Urinary bladder (tissue), 4 donors: ENCODE data around the gene DPPA3. TPM values are rescaled to one million over a fixed set of nuclear protein-coding genes. Genes with fewer than 3 reads are reported as not detected.
"Not testable (repeated sequence)": the region's sequence is repeated elsewhere in the genome, so short reads cannot be mapped to it uniquely, and the experiment has no call there.

Source experiments
- DNase-seq: peaks from one replicate; pipeline ENCODE4 v3.0.0-alpha.2; 2015; ENCODE audit errors: extremely low spot score
- H3K27ac ChIP-seq: one replicate; pipeline ENCODE4 v1.5.1; 2013; ENCODE audit warnings: low read depth, mild to moderate bottlenecking, moderate library complexity
- H3K36me3 ChIP-seq: one replicate; pipeline ENCODE4 v1.6.1; 2013; ENCODE audit warnings: mild to moderate bottlenecking, moderate library complexity; ENCODE audit not compliant: insufficient read depth
- H3K4me1 ChIP-seq: one replicate; pipeline ENCODE4 v1.6.1; 2013; ENCODE audit warnings: mild to moderate bottlenecking, moderate library complexity; ENCODE audit not compliant: insufficient read depth
- H3K4me3 ChIP-seq: one replicate; pipeline ENCODE4 v1.5.1; 2013; ENCODE audit warnings: low read depth, low read length
- WGBS: extraction: QIAGEN DNeasy Blood & Tissue Kit; methylation state at CpG from one replicate; pipeline ENCODE4 v1.1.7; 2013; 5-methylcytosine and 5-hydroxymethylcytosine counted together
- polyA plus RNA-seq: library from polyadenylated mRNA; stranded (reverse); fragments of 200-250 nt; gene quantifications from one replicate; pipeline ENCODE4 v1.2.3, GENCODE V29; 2013
- total RNA-seq: library from RNA; depleted of rRNA; stranded (reverse); fragments of >200 nt; gene quantifications from one replicate; pipeline ENCODE4 v1.2.3, GENCODE V29; 2014
- donor health status: healthy with polysubstance abuse.
- donor health status: healthy.

Gene DPPA3
- not detected for total RNA-seq
- not detected for polyA plus RNA-seq

DNA sequence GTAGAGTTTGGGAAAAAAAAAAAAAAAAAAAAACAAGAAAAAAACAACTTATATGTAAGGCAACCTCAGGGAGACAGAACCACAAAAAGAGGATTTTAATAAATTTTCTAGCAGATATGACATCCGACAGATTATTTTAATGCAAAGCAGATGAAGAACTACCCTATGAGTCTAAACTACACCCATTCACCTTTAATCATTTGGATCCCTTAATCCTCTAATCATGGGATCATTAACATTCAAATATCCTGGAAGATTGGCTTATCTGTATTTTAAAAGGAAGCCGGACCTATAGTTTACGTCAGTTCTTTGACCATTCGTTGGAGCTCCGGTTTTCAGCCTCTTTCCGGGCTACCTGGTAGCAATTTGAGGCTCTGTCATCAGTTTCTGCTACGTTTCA lies at the start of gene DPPA3:
DPPA3 (plus strand) TSS at position 301 of the 400 bp plus-strand sequence. CDS start 138 bp downstream, outside the sequence.
- H3K4me1 ChIP-seq, result no peaks in the 10 kb centered on the region
- no peak for DNase-seq
- WGBS, result 28% methylated on average over 7 of the region's 7 CpGs
- H3K27ac ChIP-seq, result no peak within 1 kb of the TSS
- no peaks in the 10 kb centered on the region for H3K36me3 ChIP-seq
- H3K4me3 ChIP-seq, result no peak within 1 kb of the TSS

DNA sequence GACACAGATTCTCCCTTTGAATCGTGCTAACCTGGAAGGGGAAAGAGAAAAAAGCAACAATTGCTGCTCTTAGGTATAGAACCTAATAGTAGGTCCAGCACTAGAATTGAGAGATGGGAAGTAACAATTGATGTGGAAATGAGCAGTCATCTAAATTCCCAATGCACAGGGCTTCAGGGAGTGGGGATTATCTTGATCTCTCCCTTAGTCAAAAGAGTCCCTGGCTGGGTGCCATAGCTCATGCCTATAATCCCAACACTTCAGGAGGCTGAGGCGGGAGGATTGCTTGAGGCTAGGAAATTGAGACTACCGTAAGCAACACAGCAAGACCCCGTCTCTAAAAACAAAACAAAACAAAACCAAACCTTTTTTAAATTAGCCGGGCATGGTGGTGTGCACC lies 49.5 kb upstream of the DPPA3 start:
- Histone ChIP-seq H3K27ac (no peak overlapping the region), H3K4me3 (no peak overlapping the region), H3K36me3 (no peaks in the 10 kb centered on the region), H3K4me1 (no peaks in the 10 kb centered on the region)
- WGBS, result 81% methylated on average over 5 of the region's 5 CpGs
- no peak for DNase-seq

DNA sequence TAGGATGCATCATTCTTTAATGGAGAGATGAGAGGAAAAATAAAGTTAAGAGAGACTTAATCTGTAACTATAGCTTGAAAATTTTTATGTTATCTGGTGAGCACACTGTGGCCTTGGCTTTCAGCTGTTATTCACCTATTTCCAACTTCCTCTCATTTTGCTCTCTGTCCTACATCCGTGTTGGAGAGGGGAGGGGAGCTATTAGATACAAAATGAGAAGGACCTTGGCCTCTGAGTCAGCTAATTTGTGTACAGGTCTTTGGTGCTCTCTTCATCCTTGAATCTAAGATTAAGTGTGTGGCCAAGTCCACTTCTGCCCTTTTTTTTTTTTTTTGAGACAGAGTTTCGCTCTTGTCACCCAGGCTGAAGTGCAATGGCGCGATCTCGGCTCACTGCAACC lies 44.6 kb upstream of the DPPA3 start:
- Histone ChIP-seq H3K27ac (no peak overlapping the region), H3K36me3 (no peaks in the 10 kb centered on the region), H3K4me1 (no peaks in the 10 kb centered on the region), H3K4me3 (no peak overlapping the region)
- no peak for DNase-seq
- 91% methylated on average over 5 of the region's 5 CpGs for WGBS

DNA sequence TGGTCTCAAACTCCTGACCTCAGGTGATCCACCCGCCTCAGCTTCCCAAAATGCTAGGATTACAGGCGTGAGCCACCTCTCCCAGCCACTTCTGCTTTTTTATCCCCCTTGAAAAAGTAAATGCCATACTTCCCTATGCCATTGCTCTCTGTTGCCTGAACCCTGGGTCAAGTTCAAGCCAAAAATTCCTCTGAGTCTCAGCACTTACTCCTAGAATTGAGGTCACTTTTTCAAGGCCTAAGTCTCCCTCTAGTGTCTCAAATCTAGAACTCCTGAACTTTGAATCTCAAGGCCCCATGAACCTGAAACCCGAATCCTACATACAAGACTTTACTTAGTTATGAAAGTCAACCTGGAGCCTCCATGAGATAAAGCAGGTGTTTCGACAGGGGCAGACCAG lies 44.1 kb upstream of the DPPA3 start:
- Histone ChIP-seq H3K4me1 (no peaks in the 10 kb centered on the region), H3K36me3 (no peaks in the 10 kb centered on the region), H3K4me3 (no peak overlapping the region), H3K27ac (no peak overlapping the region)
- 69% methylated on average over 4 of the region's 4 CpGs for WGBS
- DNase-seq, result no peak

DNA sequence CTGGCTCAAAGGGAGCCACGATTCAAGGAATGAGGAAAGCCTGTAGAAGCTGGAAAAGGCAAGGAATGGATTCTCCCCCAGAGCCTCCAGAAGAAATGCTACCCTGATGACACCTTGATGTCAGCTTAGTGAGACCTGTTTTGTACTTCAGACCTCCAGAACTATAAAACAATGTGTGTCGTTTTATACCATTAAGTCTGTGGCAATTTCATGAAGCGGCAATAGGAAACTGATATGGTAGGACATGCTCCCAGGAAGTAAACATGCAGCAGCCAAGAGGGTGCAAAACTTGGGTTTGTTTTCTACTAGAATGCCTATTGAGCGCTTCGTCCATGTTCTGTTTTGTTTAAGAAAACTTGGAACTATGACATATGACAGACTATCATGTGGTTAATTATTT lies 43.1 kb upstream of the DPPA3 start:
- H3K36me3 ChIP-seq, result no peaks in the 10 kb centered on the region
- no peak overlapping the region for H3K4me3 ChIP-seq
- H3K4me1 ChIP-seq, result no peaks in the 10 kb centered on the region
- DNase-seq, result no peak
- WGBS, result 75% methylated on average over 5 of the region's 5 CpGs
- no peak overlapping the region for H3K27ac ChIP-seq

DNA sequence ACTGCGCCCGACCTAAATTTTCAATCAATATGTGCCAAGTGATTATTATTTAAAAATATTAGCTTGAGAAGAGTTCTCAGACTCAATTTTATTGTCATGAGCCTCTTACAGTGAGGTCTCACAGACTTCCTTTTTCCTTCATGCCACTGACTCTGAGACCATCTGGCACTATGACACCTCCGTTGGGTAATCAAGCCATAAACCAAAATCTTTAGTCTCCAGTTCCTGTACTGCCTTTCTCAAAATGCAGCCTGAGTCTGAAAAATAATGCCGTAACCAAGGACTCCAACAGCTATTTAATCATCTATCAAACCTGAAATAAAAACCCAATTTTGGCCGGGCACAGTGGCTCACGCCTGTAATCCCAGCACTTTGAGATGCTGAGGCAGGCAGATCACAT lies 35.8 kb upstream of the DPPA3 start:
- not testable (repeated sequence) for H3K36me3 ChIP-seq, H3K4me3 ChIP-seq, DNase-seq, H3K27ac ChIP-seq, H3K4me1 ChIP-seq
- 54% methylated on average over 6 of the region's 6 CpGs for WGBS

DNA sequence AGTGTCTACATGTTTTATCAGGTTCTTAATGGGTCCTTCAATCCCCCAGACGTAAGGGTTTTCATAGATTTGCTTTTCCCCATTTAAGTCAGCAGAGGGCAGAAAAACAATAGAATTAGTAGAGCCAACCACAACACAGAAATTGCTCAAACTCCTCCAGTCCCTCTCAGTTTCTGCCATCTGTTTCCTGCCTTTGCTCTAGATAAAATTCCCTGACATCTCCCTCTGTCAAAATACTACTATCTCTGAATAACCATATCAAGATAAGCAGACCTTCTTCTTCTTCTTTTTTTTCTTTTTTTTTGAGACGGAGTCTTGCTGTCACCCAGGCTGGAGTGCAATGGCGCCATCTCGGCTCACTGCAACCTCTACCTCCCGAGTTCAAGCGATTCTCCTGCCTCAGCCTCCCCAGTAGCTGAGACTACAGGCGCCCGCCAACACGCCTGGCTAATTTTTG lies 33.8 kb upstream of the DPPA3 start:
- H3K36me3 ChIP-seq, H3K4me3 ChIP-seq, H3K4me1 ChIP-seq, H3K27ac ChIP-seq: not testable (repeated sequence)
- WGBS, result 34% methylated on average over 9 of the region's 9 CpGs
- peak; percentile 29 for DNase-seq

DNA sequence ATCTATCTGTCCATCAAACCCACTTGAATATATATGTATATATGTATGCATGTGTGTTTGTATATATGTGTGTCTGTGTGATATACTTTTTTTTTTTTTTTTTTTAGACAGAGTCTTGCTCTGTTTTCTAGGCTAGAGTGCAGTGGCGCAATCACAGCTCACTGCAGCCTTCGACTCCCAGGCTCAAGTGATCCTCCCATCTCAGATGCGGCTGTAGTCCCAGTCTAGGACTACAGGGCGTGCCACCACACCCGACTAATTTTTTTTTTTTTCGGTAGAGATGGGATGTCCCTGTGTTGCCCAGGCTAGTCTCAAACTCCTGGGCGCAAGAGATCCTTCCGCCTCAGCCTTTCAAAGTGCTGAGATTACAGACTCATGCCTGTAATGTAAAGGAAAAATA lies 32.5 kb upstream of the DPPA3 start:
- Histone ChIP-seq H3K4me1 (no peaks in the 10 kb centered on the region), H3K27ac (no peak overlapping the region), H3K36me3 (no peaks in the 10 kb centered on the region), H3K4me3 (no peak overlapping the region)
- DNase-seq, result no peak
- WGBS, result 77% methylated on average over 8 of the region's 8 CpGs

DNA sequence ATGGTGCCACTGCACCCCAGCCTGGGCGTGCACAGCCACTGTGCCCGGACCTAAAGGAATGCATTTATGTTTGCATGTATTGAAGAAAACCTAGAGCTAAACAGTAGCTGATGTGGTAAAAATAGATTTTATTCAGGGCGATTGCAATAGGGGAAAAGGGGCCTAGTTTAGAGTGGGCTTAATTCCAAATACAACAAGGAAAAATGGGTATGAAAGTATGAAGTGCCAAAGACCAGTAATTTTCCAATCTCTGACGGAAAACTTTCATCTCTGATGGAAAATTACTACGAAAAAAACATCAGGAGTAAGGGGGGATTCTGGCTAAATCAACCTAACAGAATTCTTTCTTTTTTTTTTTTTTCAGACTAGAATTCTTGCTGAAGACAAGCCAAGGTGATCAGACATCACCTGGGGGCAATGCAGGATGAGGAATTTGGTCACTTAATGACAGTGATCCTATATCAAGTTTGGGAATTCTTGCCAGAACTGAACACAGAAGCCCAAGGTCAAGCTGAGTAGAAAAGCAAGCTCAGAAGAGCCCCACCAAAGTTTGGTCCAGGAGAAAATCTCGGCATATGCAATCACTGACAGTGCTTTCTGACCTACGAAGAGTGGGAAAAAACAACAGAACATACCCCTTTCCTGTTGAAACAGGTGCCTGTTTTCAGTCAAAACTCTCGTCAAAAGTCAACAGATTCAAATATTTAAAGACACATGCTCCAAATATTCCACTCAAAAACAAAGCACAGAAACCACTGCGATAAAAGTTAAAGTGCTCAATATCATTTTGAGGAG lies 31.8 kb upstream of the DPPA3 start:
- 56% methylated on average over 9 of the region's 9 CpGs for WGBS
- H3K4me3 ChIP-seq, result no peak overlapping the region

DNA sequence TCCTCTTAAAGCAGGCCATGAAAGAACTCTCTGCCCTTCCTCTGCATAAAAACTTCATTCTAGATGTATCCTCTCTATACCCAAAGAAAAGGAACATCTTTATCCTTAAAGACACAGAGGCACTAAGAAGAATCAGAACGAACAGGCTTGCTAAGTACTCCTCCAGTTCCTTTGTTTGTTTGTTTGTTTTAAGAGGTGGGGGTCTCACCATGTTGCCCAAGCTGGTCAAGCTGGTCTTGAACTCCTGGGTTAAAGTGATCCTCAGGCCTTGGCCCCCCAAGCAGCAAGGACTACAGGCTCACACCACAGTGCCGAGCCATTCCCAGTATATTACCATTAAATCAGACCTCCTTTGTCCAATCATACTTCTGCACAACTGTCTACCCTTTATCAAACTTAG lies 29.7 kb upstream of the DPPA3 start:
- H3K36me3 ChIP-seq, result no peaks in the 10 kb centered on the region
- H3K4me3 ChIP-seq, result no peak overlapping the region
- no peak overlapping the region for H3K27ac ChIP-seq
- H3K4me1 ChIP-seq, result no peaks in the 10 kb centered on the region
- 55% methylated on average over 2 of the region's 2 CpGs for WGBS
- DNase-seq, result no peak

More for the DNA sequence above, 31.8 kb upstream of the DPPA3 start:
- no peaks in the 10 kb centered on the region for H3K36me3 ChIP-seq
- DNase-seq, result no peak
- no peak overlapping the region for H3K27ac ChIP-seq
- no peaks in the 10 kb centered on the region for H3K4me1 ChIP-seq

DNA sequence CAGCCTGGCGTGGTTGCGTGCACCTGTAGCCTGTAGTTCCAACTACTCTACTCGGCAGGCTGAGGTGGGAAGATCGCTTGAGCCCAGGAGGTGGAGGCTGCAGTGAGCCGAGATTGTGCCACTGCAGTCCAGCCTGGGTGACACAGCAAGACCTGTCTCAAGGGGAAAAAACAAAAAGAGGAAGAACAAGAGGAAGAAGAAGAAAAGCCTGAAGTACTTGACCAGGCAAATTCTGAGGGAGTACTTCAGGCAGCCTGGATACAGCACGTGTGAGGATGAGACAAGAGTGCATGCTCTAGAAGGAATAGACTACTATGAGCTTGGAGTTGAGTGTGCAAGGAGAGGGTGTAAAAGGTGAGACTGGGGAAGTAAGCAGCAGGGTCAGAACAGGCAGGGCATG lies 17.4 kb upstream of the DPPA3 start:
- WGBS, result 82% methylated on average over 6 of the region's 6 CpGs
- H3K4me1 ChIP-seq, result no peaks in the 10 kb centered on the region
- no peaks in the 10 kb centered on the region for H3K36me3 ChIP-seq
- no peak overlapping the region for H3K27ac ChIP-seq
- no peak overlapping the region for H3K4me3 ChIP-seq
- DNase-seq, result no peak

DNA sequence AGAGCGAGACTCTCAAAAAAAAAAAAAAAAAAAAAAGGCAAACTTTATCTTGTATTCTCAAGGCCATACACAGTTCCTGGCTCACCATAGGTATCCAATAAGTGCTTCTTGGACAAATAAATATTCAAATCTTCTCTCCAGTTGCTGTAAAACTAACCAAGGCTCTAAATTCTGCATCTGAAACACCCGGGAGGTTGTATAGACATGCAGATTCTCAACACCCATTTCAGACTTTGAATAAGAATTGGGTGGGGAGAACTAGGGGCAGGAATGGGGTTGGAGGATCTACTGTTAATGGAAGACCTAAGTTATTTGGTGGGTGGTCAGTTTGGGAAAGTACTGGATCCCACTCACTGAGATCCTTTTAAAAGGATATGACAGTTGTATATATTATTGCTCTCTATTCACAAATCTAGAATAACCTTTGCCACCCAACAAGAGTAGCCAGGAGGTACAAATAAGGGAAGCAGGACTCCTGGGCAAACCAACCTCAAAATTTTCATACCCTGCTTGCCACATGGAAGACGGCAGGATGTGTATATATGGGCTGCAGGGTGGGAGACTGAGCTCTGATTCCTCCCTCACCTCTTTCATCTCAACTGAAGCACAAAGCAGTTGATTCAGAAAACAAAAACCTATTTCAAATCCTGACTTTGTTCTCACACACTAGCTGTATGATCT lies 16.5 kb upstream of the DPPA3 start:
- no peak for DNase-seq
- WGBS, result 56% methylated on average over 3 of the region's 3 CpGs
- H3K4me1 ChIP-seq, result no peaks in the 10 kb centered on the region
- H3K36me3 ChIP-seq, result no peaks in the 10 kb centered on the region
- no peak overlapping the region for H3K4me3 ChIP-seq
- H3K27ac ChIP-seq, result no peak overlapping the region

DNA sequence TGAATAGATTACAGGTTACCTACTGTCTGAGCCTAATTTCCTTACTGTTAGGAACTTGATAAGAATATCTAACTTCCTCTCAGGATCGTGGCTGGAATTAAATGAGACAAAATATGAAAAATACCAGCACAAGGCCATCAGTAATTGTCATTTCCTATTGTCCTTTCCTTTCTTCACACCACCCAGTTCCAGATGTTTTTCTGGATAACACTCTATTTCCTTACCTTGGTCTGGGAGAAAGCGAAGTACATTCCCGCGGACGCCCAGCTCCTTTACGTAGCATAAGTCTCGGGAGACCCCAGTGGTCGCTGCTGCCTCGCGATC lies 16.0 kb upstream of the DPPA3 start:
- 32% methylated on average over 10 of the region's 10 CpGs for WGBS
- H3K36me3 ChIP-seq, result no peaks in the 10 kb centered on the region
- H3K4me3 ChIP-seq, result no peak overlapping the region
- no peak overlapping the region for H3K27ac ChIP-seq
- no peak for DNase-seq
- H3K4me1 ChIP-seq, result no peaks in the 10 kb centered on the region

DNA sequence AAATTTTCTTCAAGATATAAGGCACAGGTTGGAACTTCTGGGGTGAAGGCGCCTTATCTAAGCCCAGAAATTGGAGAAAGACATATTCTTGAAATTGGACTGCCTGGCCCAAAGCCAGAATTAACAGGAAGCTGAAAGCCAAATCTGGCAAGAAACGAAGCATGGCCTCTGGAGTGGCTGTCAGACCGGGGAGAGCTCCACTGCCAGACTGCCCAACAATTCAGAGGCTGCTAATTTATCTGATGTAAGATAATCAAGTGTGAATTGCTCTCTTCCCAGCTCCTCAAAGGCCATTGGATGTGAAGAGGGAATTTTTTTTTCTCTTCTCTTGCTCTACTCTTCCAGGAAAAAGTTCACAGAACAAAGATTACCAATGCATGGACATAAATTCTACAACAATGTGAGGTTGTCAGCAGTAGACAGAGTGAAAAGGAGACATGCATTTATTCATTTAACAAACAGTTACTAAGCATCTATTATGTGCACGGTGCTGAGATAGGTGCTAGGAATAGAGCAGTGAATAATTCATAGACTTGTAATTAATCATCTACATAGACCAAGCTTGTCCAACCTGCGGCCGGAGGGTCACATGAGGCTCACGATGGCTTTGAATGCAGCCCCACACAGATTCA lies 15.6 kb upstream of the DPPA3 start, which contains the start of gene GDF3:
GDF3 (minus strand) TSS at position 210 of the 632 bp plus-strand sequence; CDS start at position 163, 47 bp downstream.
- 46% methylated on average over 7 of the region's 7 CpGs for WGBS
- DNase-seq, result no peak
- Histone ChIP-seq H3K36me3 (no peaks in the 10 kb centered on the region), H3K4me1 (no peaks in the 10 kb centered on the region), H3K27ac (no peak within 1 kb of the TSS), H3K4me3 (no peak within 1 kb of the TSS)
